H9 (cell line): ENCODE data around the gene CDC27. TPM values are rescaled to one million over a fixed set of nuclear protein-coding genes. Genes with fewer than 3 reads are reported as not detected.

Experiments used
- DNase-seq: peaks from one replicate; pipeline ENCODE4 v3.0.0-alpha.2; 2017
- H2AFZ ChIP-seq: one replicate; pipeline ENCODE4 v1.6.1; 2013; ENCODE audit warnings: mild to moderate bottlenecking, low read length, control low read depth, moderate library complexity
- H2AK5ac ChIP-seq: 2 replicates; pipeline ENCODE4 v1.6.1; 2013; ENCODE audit warnings: low read length, control low read depth, mixed read lengths; ENCODE audit not compliant: insufficient read length
- H2BK120ac ChIP-seq: one replicate; pipeline ENCODE4 v1.6.1; 2013; ENCODE audit warnings: low read depth, mild to moderate bottlenecking, low read length, control low read depth, inconsistent platforms; ENCODE audit not compliant: poor library complexity, severe bottlenecking
- H2BK12ac ChIP-seq: 2 replicates; pipeline ENCODE4 v1.6.1; 2013; ENCODE audit warnings: low read length, control low read depth, mixed read lengths, low read depth; ENCODE audit not compliant: insufficient read length
- H2BK15ac ChIP-seq: 2 replicates; pipeline ENCODE4 v1.6.1; 2013; ENCODE audit warnings: low read depth, low read length, control low read depth
- H2BK20ac ChIP-seq: one replicate; pipeline ENCODE4 v1.6.1; 2013; ENCODE audit warnings: low read depth, mild to moderate bottlenecking, low read length, control low read depth, inconsistent platforms; ENCODE audit not compliant: poor library complexity, severe bottlenecking
- H2BK5ac ChIP-seq: 2 replicates; pipeline ENCODE4 v1.6.1; 2013; ENCODE audit warnings: low read length, control low read depth, mixed read lengths; ENCODE audit not compliant: insufficient read length
- H3K14ac ChIP-seq: 2 replicates; pipeline ENCODE4 v1.6.1; 2013; ENCODE audit warnings: low read length, control low read depth; ENCODE audit not compliant: insufficient read depth
- H3K18ac ChIP-seq: 2 replicates; pipeline ENCODE4 v1.6.1; 2013; ENCODE audit warnings: low read depth, mild to moderate bottlenecking, mixed read lengths, low read length, control low read depth; ENCODE audit not compliant: insufficient read length
- H3K23ac ChIP-seq: 2 replicates; pipeline ENCODE4 v1.6.1; 2013; ENCODE audit warnings: low read length, control low read depth, mixed read lengths, low read depth; ENCODE audit not compliant: insufficient read length
- H3K23me2 ChIP-seq: 2 replicates; pipeline ENCODE4 v1.6.1; 2013; ENCODE audit warnings: low read depth, mild to moderate bottlenecking, mixed read lengths, low read length, control low read depth; ENCODE audit not compliant: insufficient read length, poor library complexity, severe bottlenecking
- H3K27ac ChIP-seq: 2 replicates; pipeline ENCODE4 v1.5.1; 2013; ENCODE audit warnings: low read length, control low read depth, mixed read lengths, low read depth; ENCODE audit not compliant: insufficient read length
- H3K27me3 ChIP-seq: 2 replicates; pipeline ENCODE4 v1.6.1; 2013; ENCODE audit warnings: low read length, control low read depth, inconsistent platforms; ENCODE audit not compliant: insufficient read depth
- H3K4ac ChIP-seq: 2 replicates; pipeline ENCODE4 v1.6.1; 2013; ENCODE audit warnings: low read depth, mild to moderate bottlenecking, control low read depth, inconsistent platforms, low read length, moderate library complexity
- H3K4me1 ChIP-seq: 2 replicates; pipeline ENCODE4 v1.6.1; 2013; ENCODE audit warnings: low read length, control low read depth, inconsistent platforms; ENCODE audit not compliant: insufficient read depth
- H3K4me2 ChIP-seq: 2 replicates; pipeline ENCODE4 v1.6.1; 2013; ENCODE audit warnings: low read length, control low read depth, mixed read lengths; ENCODE audit not compliant: insufficient read length, insufficient read depth
- H3K56ac ChIP-seq: 2 replicates; pipeline ENCODE4 v1.6.1; 2013; ENCODE audit warnings: low read depth, mild to moderate bottlenecking, mixed read lengths, low read length, control low read depth; ENCODE audit not compliant: insufficient read length
- H3K79me1 ChIP-seq: 2 replicates; pipeline ENCODE4 v1.6.1; 2013; ENCODE audit warnings: low read depth, mild to moderate bottlenecking, moderate library complexity, low read length, control low read depth, inconsistent platforms; ENCODE audit not compliant: insufficient read depth, poor library complexity, severe bottlenecking
- H3K79me2 ChIP-seq: 2 replicates; pipeline ENCODE4 v1.6.1; 2013; ENCODE audit warnings: low read length, control low read depth, inconsistent platforms; ENCODE audit not compliant: insufficient read depth
- H3K9ac ChIP-seq: 2 replicates; pipeline ENCODE4 v1.6.1; 2013; ENCODE audit warnings: low read length, control low read depth, mixed read lengths; ENCODE audit not compliant: insufficient read length; ENCODE audit errors: extremely low read depth
- H3K9me3 ChIP-seq: one replicate; pipeline ENCODE4 v1.6.1; 2013; ENCODE audit warnings: low read depth, low read length, inconsistent platforms; ENCODE audit not compliant: control insufficient read depth
- H3T11ph ChIP-seq: one replicate; pipeline ENCODE4 v1.6.1; 2013; ENCODE audit warnings: mild to moderate bottlenecking, low read length, control low read depth, inconsistent platforms
- H4K20me1 ChIP-seq: one replicate; pipeline ENCODE4 v1.6.1; 2013; ENCODE audit not compliant: control insufficient read depth, insufficient read length, insufficient read depth
- H4K5ac ChIP-seq: 2 replicates; pipeline ENCODE4 v1.6.1; 2013; ENCODE audit warnings: low read depth, mild to moderate bottlenecking, mixed read lengths, low read length, control low read depth; ENCODE audit not compliant: insufficient read length
- H4K8ac ChIP-seq: replicated peaks from 2 replicates; pipeline ENCODE4 v1.6.1; 2013; ENCODE audit warnings: low read length, control low read depth, mixed read lengths, low read depth; ENCODE audit not compliant: insufficient read length
- H4K91ac ChIP-seq: 2 replicates; pipeline ENCODE4 v1.6.1; 2013; ENCODE audit warnings: low read depth, mild to moderate bottlenecking, moderate library complexity, mixed read lengths, low read length, control low read depth; ENCODE audit not compliant: insufficient read length
- H3K27ac Mint-ChIP-seq, 3 experiments: 2 replicates in 2 of 3; 3 replicates in 1 of 3; pipeline ENCODE4 v1.8.0; 2020 to 2021; ENCODE audit warnings: mixed read lengths in 3 of 3, mild to moderate bottlenecking in 1 of 3, moderate library complexity in 1 of 3
- H3K27me3 Mint-ChIP-seq: 2 replicates; pipeline ENCODE4 v1.8.0; 2021; ENCODE audit warnings: low read depth, mild to moderate bottlenecking, moderate library complexity, mixed read lengths
- H3K36me3 Mint-ChIP-seq, 3 experiments: 2 replicates in 2 of 3; 3 replicates in 1 of 3; pipeline ENCODE4 v1.8.0; 2020 to 2021; ENCODE audit warnings: low read depth in 3 of 3, mixed read lengths in 3 of 3; ENCODE audit not compliant: insufficient read depth in 1 of 3
- H3K4me1 Mint-ChIP-seq, 2 experiments: 2 replicates each; pipeline ENCODE4 v1.8.0; 2020; ENCODE audit warnings: mixed read lengths in 2 of 2
- H3K4me3 Mint-ChIP-seq, 2 experiments: 2 replicates in 1 of 2; 3 replicates in 1 of 2; pipeline ENCODE4 v1.8.0; 2020 to 2021; ENCODE audit warnings: mild to moderate bottlenecking in 2 of 2, mixed read lengths in 2 of 2, moderate library complexity in 1 of 2
- H3K9me3 Mint-ChIP-seq, 2 experiments: 2 replicates in 1 of 2; 3 replicates in 1 of 2; pipeline ENCODE4 v1.8.0; 2020; ENCODE audit warnings: mild to moderate bottlenecking in 2 of 2, mixed read lengths in 2 of 2, moderate library complexity in 1 of 2
- WGBS: extraction: QIAGEN DNeasy Blood & Tissue Kit; methylation state at CpG from one replicate; pipeline ENCODE4 v1.1.7; 2013; ENCODE audit warnings: missing lambda C conversion rate, low lambda C conversion rate, mixed read lengths; ENCODE audit not compliant: insufficient read length; ENCODE audit errors: extremely low coverage; 5-methylcytosine and 5-hydroxymethylcytosine counted together
- total RNA-seq: library from RNA; stranded (reverse); gene quantifications from 2 replicates; pipeline ENCODE4 v1.2.1, GENCODE V29; 2021
- TF ChIP-seq, protein P1 (sequence below): fragments of 200-600 bp; sonication (generic); conservative IDR thresholded peaks from 3 replicates; pipeline ENCODE4 v1.8.0; 2021; ENCODE audit warnings: antibody characterized with exemption, mild to moderate bottlenecking

The CDC27 gene
- total RNA-seq, 1 experiment from 2014 or later: 82.5 TPM

DNA sequence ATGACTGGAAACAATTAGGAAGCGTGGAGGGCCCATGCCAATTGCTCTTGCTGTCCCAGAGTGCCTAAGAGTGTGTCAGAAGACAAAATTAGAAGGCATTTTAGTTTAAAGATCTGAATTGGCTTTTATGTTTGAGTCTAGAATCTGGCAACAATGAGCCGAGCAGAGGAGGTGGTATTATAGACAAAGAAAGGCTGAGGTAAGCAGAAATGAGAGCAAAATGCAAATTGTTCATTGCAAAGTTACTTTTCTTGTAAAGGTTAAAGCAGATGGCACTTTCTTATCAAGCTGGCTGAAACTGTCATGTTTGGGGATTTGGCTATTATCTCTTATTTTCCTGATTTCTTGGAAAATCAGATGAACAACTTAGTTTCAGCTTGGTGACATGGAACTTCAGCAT, 23.4 kb upstream of the CDC27 start:
- no CpG with 5 or more reads among the region's 2 CpGs for WGBS
- Histone ChIP-seq H2AFZ (no peak overlapping the region), H2BK15ac (no peak overlapping the region), H4K91ac (no peak overlapping the region), H4K8ac (no peak overlapping the region), H2BK20ac (no peak overlapping the region), H3K18ac (no peak overlapping the region), H3K4me2 (no peak overlapping the region), H2BK5ac (no peak overlapping the region), H4K5ac (no peak overlapping the region), H3K9ac (no peak overlapping the region), H3T11ph (no peak overlapping the region), H2AK5ac (no peak overlapping the region), H3K56ac (no peak overlapping the region), H3K9me3 (no peaks in the 10 kb centered on the region), H3K23ac (no peak overlapping the region), H3K14ac (no peak overlapping the region), H3K79me2 (no peaks in the 10 kb centered on the region), H3K27ac (no peak overlapping the region), H2BK120ac (no peak overlapping the region), H3K79me1 (no peaks in the 10 kb centered on the region), H4K20me1 (no peaks in the 10 kb centered on the region), H2BK12ac (no peak overlapping the region), H3K4me1 (no peaks in the 10 kb centered on the region), H3K4ac (no peak overlapping the region), H3K27me3 (no peaks in the 10 kb centered on the region), H3K23me2 (no peaks in the 10 kb centered on the region)
- Mint-ChIP-seq H3K27me3 (peaks cover 2% of the 10 kb centered on the region), H3K4me3 (no peak overlapping the region), H3K36me3 (no peaks in the 10 kb centered on the region), H3K9me3 (no peaks in the 10 kb centered on the region), H3K4me1 (peaks cover 12% of the 10 kb centered on the region in 2 experiments; a peak in 3 of 4 replicates), H3K27ac (no peak overlapping the region)
- DNase-seq: no peak
- TF ChIP-seq, protein P1, sequence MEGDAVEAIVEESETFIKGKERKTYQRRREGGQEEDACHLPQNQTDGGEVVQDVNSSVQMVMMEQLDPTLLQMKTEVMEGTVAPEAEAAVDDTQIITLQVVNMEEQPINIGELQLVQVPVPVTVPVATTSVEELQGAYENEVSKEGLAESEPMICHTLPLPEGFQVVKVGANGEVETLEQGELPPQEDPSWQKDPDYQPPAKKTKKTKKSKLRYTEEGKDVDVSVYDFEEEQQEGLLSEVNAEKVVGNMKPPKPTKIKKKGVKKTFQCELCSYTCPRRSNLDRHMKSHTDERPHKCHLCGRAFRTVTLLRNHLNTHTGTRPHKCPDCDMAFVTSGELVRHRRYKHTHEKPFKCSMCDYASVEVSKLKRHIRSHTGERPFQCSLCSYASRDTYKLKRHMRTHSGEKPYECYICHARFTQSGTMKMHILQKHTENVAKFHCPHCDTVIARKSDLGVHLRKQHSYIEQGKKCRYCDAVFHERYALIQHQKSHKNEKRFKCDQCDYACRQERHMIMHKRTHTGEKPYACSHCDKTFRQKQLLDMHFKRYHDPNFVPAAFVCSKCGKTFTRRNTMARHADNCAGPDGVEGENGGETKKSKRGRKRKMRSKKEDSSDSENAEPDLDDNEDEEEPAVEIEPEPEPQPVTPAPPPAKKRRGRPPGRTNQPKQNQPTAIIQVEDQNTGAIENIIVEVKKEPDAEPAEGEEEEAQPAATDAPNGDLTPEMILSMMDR: no peak
